PC-9 (cell line): Measurements from ENCODE around the gene PLXDC2. TPM values are rescaled to one million over a fixed set of nuclear protein-coding genes. Genes with fewer than 3 reads are reported as not detected.

Experiments used
- BruUV-seq: library from RNA; stranded (reverse); fragments of 400-500 nt; replicated peaks from 2 replicates; lab custom pipeline; 2021; lab: Mats Ljungman, UMichigan
- CTCF ChIA-PET: fragments of 300-600 bp; sonication (Branson Sonifier 250); formaldehyde crosslinking; loops from one replicate; lab custom pipeline; 2022; ENCODE audit warnings: antibody characterized with exemption; lab: Charles Lee
- POLR2A ChIA-PET: fragments of 300-600 bp; sonication (Branson Sonifier 250); formaldehyde crosslinking; loops from one replicate; lab custom pipeline; 2022; ENCODE audit warnings: antibody characterized with exemption; ENCODE audit not compliant: unreplicated experiment; lab: Charles Lee
- DNase-seq, 2 experiments: peaks; one replicate each; pipeline versions ENCODE4 v3.0.0 to v3.0.0-alpha.2; 2015 to 2022; ENCODE audit warnings: mixed read lengths in 1 of 2
- H2AFZ ChIP-seq: fragments of 200-600 bp; sonication (generic); 2 replicates; pipeline ENCODE4 v1.8.1; 2017; ENCODE audit warnings: antibody characterized with exemption
- H3F3A ChIP-seq: fragments of 200-600 bp; sonication (generic); 2 replicates; pipeline ENCODE4 v1.8.1; 2017; ENCODE audit warnings: antibody characterized with exemption, mild to moderate bottlenecking, low read depth; ENCODE audit not compliant: insufficient read depth
- H3K27ac ChIP-seq: fragments of 200-600 bp; sonication (generic); 2 replicates; pipeline ENCODE4 v1.6.1; 2016; ENCODE audit warnings: mixed run types
- H3K27me3 ChIP-seq: fragments of 200-600 bp; sonication (generic); 2 replicates; pipeline ENCODE4 v1.6.1; 2016; ENCODE audit warnings: low read depth, mixed run types; ENCODE audit not compliant: insufficient read depth
- H3K36me3 ChIP-seq: fragments of 200-600 bp; sonication (generic); 2 replicates; pipeline ENCODE4 v1.6.1; 2016; ENCODE audit warnings: low read depth, mixed run types
- H3K4me1 ChIP-seq: fragments of 200-600 bp; sonication (generic); replicated peaks from 2 replicates; pipeline ENCODE4 v1.6.1; 2016; ENCODE audit warnings: mixed run types; ENCODE audit not compliant: insufficient read depth
- H3K4me2 ChIP-seq: fragments of 200-600 bp; sonication (generic); 2 replicates; pipeline ENCODE4 v1.6.1; 2017; ENCODE audit warnings: mixed run types
- H3K4me3 ChIP-seq: fragments of 200-600 bp; sonication (generic); 2 replicates; pipeline ENCODE4 v1.6.1; 2016; ENCODE audit warnings: mixed run types
- H3K79me2 ChIP-seq: fragments of 200-600 bp; sonication (generic); 2 replicates; pipeline ENCODE4 v1.6.1; 2017; ENCODE audit warnings: low read depth, mixed run types
- H3K9me2 ChIP-seq: fragments of 200-600 bp; sonication (generic); 2 replicates; pipeline ENCODE4 v1.8.1; 2017; ENCODE audit warnings: mild to moderate bottlenecking; ENCODE audit not compliant: insufficient read depth
- H3K9me3 ChIP-seq: fragments of 200-600 bp; sonication (generic); 2 replicates; pipeline ENCODE4 v1.8.1; 2016; ENCODE audit warnings: low read depth; ENCODE audit not compliant: insufficient read depth
- H4K20me1 ChIP-seq: fragments of 200-600 bp; sonication (generic); 2 replicates; pipeline ENCODE4 v1.8.1; 2017; ENCODE audit not compliant: insufficient read depth
- EZH2 ChIP-seq: fragments of 200-600 bp; sonication (generic); IDR thresholded peaks from 2 replicates; pipeline ENCODE4 v1.8.0; 2017; ENCODE audit warnings: antibody characterized with exemption, low read depth
- intact Hi-C: fragments of 100-400 bp; cut with micrococcal nuclease; formaldehyde crosslinking; loops from one replicate; pipeline ENCODE4 v1.10.0; 2022; ENCODE audit not compliant: unreplicated experiment
- total RNA-seq: library from RNA; stranded (reverse); gene quantifications from 2 replicates; pipeline ENCODE4 v1.2.3, GENCODE V29; 2021
- TF ChIP-seq, protein P1 (sequence below): fragments of 200-600 bp; sonication (generic); conservative IDR thresholded peaks from 2 replicates; pipeline ENCODE4 v1.6.1; 2017; ENCODE audit warnings: mixed run types, antibody characterized with exemption, mild to moderate bottlenecking, moderate library complexity

PLXDC2 gene
- total RNA-seq, 1 experiment from 2014 or later: not detected

- H3K79me2 ChIP-seq: no peaks in the 10 kb centered on the region
- no peaks in the 10 kb centered on the region for H3K9me3 ChIP-seq
- ChIA-PET CTCF (no interaction called here), POLR2A (no interaction called here)
- no peaks in the 10 kb centered on the region for H4K20me1 ChIP-seq
- TF ChIP-seq, protein P1, sequence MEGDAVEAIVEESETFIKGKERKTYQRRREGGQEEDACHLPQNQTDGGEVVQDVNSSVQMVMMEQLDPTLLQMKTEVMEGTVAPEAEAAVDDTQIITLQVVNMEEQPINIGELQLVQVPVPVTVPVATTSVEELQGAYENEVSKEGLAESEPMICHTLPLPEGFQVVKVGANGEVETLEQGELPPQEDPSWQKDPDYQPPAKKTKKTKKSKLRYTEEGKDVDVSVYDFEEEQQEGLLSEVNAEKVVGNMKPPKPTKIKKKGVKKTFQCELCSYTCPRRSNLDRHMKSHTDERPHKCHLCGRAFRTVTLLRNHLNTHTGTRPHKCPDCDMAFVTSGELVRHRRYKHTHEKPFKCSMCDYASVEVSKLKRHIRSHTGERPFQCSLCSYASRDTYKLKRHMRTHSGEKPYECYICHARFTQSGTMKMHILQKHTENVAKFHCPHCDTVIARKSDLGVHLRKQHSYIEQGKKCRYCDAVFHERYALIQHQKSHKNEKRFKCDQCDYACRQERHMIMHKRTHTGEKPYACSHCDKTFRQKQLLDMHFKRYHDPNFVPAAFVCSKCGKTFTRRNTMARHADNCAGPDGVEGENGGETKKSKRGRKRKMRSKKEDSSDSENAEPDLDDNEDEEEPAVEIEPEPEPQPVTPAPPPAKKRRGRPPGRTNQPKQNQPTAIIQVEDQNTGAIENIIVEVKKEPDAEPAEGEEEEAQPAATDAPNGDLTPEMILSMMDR: no peak
- no peak for TF ChIP-seq EZH2
- no peak for DNase-seq
- intact Hi-C loops: no loop called here
- no peaks in the 10 kb centered on the region for H3K9me2 ChIP-seq
- BruUV-seq: no TSS peak
- no peaks in the 10 kb centered on the region for H3K36me3 ChIP-seq
- H2AFZ ChIP-seq: no peak overlapping the region
- H3K27me3 ChIP-seq: no peaks in the 10 kb centered on the region
- no peak overlapping the region for H3K27ac ChIP-seq
- no peaks in the 10 kb centered on the region for H3F3A ChIP-seq
- H3K4me1 ChIP-seq: no peaks in the 10 kb centered on the region
- no peak overlapping the region for H3K4me3 ChIP-seq
- no peak overlapping the region for H3K4me2 ChIP-seq
Measured at GRCh38 chr10:19931894-19932590, 115.8 kb downstream of the PLXDC2 start.

GRCh38 chr10:19932806-19933371 is 116.7 kb downstream of the PLXDC2 start:
- DNase-seq: no peak

DNA sequence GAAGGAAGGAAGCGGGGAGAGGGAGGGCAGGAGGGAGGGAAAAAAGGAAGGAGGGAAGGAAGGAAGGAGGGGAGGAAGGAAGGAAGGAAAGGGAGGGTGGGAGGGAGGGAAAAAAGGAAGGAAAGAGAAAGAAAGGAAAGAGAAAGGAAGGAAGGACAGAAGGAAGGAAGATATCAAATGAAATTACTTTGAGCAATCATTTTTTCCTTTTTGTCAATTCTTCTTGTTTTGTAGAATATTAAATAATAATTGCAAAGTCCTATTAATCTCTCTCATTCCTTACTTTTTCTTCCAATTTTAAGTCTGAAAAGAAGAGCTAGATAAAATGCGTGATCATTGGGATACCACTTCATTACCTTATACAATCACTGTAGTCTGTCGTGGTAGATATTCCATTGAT is 117.5 kb downstream of the PLXDC2 start:
- no TSS peak for BruUV-seq
- DNase-seq: no peak
- ChIA-PET CTCF (no interaction called here), POLR2A (no interaction called here)
- no peak overlapping the region for H2AFZ ChIP-seq
- H3K36me3 ChIP-seq: no peaks in the 10 kb centered on the region
- H3K4me3 ChIP-seq: no peak overlapping the region
- no peak overlapping the region for H3K4me2 ChIP-seq
- no peak overlapping the region for H3K27ac ChIP-seq
- no peaks in the 10 kb centered on the region for H4K20me1 ChIP-seq
- no peaks in the 10 kb centered on the region for H3K79me2 ChIP-seq
- TF ChIP-seq EZH2: no peak
- TF ChIP-seq, protein P1: no peak
- no peaks in the 10 kb centered on the region for H3K9me3 ChIP-seq
- H3K27me3 ChIP-seq: no peaks in the 10 kb centered on the region
- H3K9me2 ChIP-seq: no peaks in the 10 kb centered on the region
- intact Hi-C loops: no loop called here
- no peaks in the 10 kb centered on the region for H3K4me1 ChIP-seq
- H3F3A ChIP-seq: no peaks in the 10 kb centered on the region

More at GRCh38 chr10:19932806-19933371, 116.7 kb downstream of the PLXDC2 start:
- Histone ChIP-seq H3K36me3 (no peaks in the 10 kb centered on the region), H3F3A (no peaks in the 10 kb centered on the region), H3K27ac (no peak overlapping the region), H3K9me3 (no peaks in the 10 kb centered on the region), H3K4me2 (no peak overlapping the region), H3K4me3 (no peak overlapping the region), H3K4me1 (no peaks in the 10 kb centered on the region), H3K27me3 (no peaks in the 10 kb centered on the region), H4K20me1 (no peaks in the 10 kb centered on the region), H3K79me2 (no peaks in the 10 kb centered on the region), H2AFZ (no peak overlapping the region), H3K9me2 (no peaks in the 10 kb centered on the region)
- TF ChIP-seq EZH2: no peak
- TF ChIP-seq, protein P1: no peak
- CTCF ChIA-PET: no interaction called here
- intact Hi-C loops: no loop called here
- POLR2A ChIA-PET: no interaction called here
- BruUV-seq: no TSS peak
